UCSD-AML1 (cell line): ENCODE results near the gene ACSM4.
"Not testable (repeated sequence)": the region's sequence is repeated elsewhere in the genome, so short reads cannot be mapped to it uniquely, and the experiment has no call there.

Source experiments
- DNase-seq: peaks from one replicate; lab custom pipeline; 2025; ENCODE audit not compliant: unreplicated experiment; lab: John Stamatoyannopoulos, UW

Gene ACSM4, protein sequence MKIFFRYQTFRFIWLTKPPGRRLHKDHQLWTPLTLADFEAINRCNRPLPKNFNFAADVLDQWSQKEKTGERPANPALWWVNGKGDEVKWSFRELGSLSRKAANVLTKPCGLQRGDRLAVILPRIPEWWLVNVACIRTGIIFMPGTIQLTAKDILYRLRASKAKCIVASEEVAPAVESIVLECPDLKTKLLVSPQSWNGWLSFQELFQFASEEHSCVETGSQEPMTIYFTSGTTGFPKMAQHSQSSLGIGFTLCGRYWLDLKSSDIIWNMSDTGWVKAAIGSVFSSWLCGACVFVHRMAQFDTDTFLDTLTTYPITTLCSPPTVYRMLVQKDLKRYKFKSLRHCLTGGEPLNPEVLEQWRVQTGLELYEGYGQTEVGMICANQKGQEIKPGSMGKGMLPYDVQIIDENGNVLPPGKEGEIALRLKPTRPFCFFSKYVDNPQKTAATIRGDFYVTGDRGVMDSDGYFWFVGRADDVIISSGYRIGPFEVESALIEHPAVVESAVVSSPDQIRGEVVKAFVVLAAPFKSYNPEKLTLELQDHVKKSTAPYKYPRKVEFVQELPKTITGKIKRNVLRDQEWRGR

DNA sequence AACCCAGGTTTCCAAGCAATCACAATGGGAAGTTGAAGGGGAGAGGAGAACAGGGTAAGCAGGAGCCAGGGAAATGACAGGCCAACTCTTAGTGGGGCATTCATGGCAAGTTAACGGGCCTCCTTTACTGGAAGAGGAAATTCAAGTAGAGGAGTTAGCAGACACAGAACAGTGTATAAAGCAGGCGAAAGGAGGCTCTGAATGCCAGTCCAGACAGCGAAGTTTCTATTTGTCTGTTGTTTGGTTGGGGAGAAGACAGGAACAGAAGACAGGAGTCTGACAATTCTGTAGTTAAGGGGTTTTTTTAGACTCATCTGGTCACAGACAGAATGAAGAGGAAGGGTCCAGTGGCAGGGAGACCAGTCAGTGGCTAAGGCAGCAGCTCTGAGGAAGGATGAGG lies at the start of gene ACSM4:
Gene ACSM4, plus strand, starts transcription at position 301 of the 400 bp plus-strand sequence. CDS start 260 bp downstream, outside the sequence.
- DNase-seq: no peak

DNA sequence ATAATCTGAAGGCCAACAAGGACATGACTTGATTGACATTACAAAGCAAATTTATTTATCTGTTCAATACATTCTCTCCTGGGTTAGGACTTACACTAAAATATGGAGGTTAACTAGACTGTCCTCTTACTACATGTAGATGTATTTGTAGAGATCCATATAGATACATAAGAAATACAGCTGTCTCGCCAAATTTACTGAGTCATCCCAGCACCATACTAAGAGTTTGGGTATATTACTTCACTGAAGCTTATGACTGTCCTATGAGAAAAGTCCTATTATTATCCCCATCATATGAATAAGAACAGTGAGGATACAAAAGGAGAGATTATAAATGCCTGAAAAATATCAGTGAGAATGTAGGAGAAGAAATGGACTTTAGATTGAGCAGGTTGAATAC lies 44.8 kb upstream of the ACSM4 start:
- no peak for DNase-seq

DNA sequence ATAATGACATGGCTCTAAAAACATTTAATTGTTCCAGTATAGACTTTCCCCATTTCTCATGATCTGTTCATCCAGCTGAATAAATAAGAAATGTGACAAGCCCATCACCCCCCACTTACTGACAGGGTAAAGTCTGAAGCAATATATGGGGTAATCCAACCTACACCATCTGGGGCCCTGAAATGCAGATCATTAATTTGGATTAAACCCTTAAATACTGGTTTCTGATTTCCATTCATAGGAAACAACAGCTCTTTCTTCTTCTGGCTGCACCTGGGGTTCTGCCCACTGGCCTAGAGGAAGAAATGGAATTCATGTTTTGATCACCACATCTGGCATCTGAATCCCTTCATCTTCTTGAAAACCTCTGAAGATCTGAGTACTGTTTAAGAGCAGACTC lies 39.3 kb upstream of the ACSM4 start:
- DNase-seq: no peak

GRCh38 chr12:7265251-7265650 lies 38.6 kb upstream of the ACSM4 start:
- no peak for DNase-seq

- DNase-seq: no peak
These were observed 34.6 kb upstream of the ACSM4 start for GRCh38 chr12:7269273-7269672.

DNA sequence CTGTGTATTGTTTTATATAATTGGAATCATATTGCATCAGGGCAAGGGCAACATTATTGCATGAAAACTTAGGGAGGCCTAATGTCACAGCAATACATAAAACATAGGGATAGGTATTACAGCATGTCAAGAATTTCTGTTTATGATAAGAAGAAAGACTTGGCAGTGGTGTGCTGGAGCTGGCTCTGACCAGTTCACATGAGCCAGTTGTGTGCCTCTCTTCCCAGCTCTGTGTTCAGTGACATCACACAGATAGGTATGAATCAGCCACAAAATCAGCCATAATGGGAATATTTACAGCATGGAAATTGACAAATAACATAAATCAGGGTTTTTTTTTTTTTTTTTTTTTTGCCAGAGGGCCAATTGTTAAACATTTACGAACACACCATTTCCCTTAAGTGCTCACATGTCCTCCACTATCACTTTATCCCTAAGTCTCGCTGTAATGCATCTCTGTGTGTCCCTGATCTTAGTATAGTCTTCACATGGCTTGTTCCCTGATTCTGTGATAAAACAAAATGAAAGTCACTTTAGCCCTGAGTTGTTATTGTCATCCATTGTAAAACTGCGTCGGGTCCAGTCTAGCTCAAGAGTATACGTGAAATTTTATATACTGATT lies 31.9 kb upstream of the ACSM4 start:
- DNase-seq: no peak

DNA sequence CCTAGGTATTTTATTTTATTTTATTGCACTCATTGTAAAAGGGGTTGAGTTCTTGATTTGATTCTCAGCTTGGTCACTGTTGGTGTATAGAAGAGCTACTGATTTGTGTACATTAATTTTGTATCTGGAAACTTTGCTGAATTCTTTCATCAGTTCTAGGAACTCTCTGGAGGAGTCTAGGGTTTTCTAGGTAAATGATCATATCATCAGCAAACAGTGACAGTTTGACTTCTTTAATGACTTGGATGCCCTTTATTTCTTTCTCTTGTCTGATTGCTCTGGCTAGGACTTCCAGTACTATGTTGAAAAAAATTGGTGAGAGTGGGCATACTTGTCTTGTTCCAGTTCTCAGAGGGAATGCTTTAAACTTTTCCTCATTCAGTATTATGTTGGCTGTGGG lies 28.4 kb upstream of the ACSM4 start:
- DNase-seq: not testable (repeated sequence)

DNA sequence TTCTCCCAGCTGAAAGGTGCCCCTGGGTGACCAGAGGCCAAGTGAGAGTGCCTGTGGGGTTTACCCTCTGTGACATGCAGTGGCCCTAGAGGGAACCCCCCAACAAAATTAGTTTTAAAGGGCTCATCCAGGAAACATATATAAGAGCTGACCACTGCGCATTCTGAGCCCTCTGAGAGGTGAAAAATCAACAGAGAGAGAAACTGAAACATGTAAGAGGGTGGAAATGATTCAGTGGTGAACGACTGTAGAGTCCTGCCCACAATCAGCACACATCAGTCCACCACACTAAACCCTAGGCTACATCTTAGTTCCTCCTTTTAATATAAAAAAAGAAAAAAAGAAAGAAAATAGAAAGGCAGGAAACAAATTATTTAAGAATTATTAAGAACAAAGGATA lies 21.0 kb upstream of the ACSM4 start:
- DNase-seq: no peak

GRCh38 chr12:7289743-7290142 lies 14.1 kb upstream of the ACSM4 start:
- DNase-seq: no peak

DNA sequence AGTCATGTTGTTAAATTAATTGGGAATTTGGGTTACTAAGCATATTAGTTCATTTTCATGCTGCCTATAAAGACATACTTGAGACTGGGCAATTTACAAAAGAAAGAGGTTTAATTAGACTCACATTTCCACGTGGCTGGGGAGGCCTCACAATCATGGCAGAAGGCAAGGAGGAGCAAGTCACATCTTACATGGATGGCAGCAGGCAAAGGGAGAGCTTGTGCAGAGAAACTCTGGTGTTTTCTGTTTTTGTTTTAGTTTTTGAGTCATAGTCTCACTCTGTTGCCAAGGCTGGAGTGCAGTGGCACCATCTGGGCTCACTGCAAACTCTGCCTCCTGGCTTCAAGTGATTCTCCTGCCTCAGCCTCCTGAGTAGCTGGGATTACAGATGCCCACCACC lies 13.3 kb upstream of the ACSM4 start:
- not testable (repeated sequence) for DNase-seq

- DNase-seq: no peak
These were observed 11.6 kb upstream of the ACSM4 start for GRCh38 chr12:7292300-7292699.

GRCh38 chr12:7293670-7294069 lies 10.2 kb upstream of the ACSM4 start:
- DNase-seq: no peak

GRCh38 chr12:7295529-7295928 lies 8.3 kb upstream of the ACSM4 start:
- DNase-seq: no peak

DNA sequence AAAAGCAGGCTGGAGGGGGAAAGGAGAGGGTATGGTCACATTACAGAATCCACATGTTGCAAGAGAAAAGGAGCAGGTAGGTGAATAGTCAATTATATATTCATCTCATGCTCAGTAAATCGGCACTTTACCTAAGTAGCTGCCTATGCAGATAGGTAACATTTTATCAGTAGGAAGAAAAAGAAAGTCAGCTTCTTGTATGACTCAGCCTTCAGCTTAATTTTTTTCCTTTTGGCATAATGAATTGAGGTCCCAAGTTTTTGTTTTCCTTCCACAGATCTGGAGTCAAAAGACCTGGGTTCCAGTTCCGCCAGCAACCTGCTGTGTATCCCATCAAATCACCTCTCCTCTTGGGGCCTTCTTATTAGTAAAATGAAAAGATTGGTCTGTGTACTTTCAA lies 6.0 kb upstream of the ACSM4 start:
- no peak for DNase-seq

DNA sequence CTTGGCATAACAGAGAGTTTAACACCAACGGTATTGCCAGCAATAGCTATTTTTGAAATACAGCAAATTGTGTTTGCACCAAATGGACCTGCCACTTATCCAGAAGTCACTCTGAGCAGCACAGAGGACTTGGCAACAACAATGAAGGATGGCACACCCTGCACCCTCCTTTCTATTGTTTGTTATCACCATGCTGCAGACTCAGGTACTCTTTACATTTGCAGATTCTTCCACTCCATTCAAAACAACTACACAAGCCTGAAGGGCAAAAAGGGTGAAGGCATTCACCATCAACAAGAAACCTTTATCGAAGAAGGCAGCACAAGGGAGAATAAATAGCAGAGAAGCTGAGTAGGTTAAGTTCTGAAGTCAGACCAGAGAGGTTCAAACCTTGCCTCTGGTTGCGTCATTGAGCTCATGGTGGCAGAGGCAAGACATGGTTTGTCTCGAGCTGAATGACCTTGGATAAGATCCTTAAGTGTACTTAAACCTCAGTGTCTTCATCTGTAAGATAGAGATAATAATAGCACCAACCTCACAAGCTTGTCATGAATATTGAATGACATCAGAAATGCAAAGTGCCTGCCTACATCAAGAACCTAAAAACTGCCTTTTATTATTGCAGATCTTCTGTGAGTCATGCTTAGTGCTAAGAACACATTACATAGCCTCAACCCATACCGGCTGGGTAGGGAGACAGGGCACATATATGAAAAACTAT lies 1.4 kb upstream of the ACSM4 start:
- DNase-seq: no peak

DNA sequence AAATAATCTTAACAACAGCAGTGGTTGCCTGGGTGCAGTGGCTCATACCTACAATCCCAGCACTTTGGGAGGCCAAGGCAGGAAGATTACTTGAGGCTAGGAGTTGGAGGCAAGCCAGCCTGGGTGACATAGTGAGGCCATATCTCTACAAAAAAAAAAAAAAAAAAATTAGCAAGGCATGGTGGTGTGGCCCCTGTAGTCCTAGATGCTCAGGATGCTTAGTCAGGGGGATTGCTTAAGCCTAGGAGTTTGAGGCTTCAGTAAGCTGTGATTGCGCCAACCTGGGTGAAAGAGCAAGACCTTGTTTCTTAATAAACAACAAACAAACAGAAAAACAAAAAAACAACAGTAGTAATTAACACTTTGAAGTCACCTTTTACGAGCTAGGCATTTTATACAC lies 642 bp upstream of the ACSM4 start:
- DNase-seq: no peak

- no peak for DNase-seq
These were observed 584 bp downstream of the ACSM4 start for GRCh38 chr12:7304456-7304855.

GRCh38 chr12:7310070-7310469 lies 6.2 kb downstream of the ACSM4 start:
- no peak for DNase-seq

DNA sequence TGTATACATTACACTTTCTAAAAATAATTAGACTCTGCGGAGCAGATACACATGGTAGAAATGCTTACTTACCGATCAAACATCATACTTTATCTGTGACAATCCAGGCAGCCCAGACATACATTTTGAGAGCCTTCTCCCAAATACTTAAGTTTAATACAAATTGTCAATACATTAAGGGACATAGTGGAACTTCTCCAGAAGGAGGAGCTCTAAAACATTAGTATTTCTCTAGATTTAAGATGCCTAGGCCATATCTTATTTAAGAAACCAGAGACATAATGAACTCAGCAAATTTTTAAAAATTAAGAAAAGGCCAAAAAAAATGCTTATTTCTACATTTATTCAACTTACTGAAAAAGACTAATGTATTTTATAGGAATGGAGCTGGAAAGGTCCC lies 16.1 kb downstream of the ACSM4 start:
- no peak for DNase-seq

DNA sequence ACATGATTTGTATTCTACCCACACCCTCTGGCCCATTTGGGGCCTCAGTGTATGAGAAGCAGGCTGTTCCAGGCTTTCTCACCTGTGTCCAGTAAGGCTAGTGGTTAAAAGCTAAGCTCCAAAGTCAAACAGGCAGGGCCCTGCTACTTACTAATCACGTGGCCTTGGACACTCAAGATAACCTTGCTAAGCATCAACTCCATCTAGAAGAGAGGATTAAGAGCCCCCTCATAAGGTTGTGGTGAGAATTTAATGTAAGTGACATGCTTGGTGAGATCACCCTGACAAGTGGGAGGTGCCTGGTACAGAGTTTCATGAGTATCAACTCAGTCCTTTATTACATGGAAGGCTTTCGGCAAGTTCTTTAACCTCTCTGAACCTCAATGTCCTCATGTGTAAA lies 17.8 kb downstream of the ACSM4 start:
- no peak for DNase-seq

GRCh38 chr12:7322599-7322998 lies 18.7 kb downstream of the ACSM4 start:
- no peak for DNase-seq

- no peak for DNase-seq
These were observed 20.3 kb downstream of the ACSM4 start for GRCh38 chr12:7324176-7324575.
